ENCODE measurements around the gene AOC3.

DNA sequence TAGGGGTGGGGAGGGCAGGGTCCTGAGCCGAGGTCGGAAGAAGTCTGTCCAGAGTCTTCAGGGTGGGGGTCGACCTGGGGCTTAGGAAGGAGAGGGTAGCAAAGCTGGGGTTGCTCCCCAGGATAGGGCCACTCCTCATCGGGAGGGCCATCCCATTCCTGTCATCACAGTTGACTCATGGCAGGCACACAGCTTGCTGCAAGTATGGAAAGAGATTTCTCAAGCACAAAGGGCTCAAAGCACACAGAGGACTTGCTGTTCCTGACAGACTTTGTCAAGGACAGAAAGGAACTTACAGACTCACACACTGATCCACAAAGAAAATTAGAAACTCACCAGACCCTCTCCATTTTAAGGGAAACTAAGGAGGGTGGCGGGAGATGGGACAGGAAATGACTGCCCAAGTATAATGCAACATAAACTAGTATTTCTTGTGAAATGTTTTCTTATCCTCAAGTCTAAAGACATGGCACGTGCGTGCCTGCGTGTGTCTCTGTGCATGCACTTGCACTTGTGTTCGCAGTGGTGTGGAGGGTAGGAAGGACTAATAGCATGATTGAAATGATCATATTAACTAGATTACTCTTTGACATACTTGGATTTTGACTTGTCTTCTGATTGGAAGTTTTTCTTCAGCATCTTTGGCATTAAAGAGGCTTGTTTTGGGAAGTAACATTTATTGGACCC is 4.3 kb upstream of the AOC3 start:
- no peak for TF ChIP-seq EZH2 (IDR thresholded peaks at IDR 0.05; ENCODE audit: low read length)
- TF ChIP-seq, protein P1, sequence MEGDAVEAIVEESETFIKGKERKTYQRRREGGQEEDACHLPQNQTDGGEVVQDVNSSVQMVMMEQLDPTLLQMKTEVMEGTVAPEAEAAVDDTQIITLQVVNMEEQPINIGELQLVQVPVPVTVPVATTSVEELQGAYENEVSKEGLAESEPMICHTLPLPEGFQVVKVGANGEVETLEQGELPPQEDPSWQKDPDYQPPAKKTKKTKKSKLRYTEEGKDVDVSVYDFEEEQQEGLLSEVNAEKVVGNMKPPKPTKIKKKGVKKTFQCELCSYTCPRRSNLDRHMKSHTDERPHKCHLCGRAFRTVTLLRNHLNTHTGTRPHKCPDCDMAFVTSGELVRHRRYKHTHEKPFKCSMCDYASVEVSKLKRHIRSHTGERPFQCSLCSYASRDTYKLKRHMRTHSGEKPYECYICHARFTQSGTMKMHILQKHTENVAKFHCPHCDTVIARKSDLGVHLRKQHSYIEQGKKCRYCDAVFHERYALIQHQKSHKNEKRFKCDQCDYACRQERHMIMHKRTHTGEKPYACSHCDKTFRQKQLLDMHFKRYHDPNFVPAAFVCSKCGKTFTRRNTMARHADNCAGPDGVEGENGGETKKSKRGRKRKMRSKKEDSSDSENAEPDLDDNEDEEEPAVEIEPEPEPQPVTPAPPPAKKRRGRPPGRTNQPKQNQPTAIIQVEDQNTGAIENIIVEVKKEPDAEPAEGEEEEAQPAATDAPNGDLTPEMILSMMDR (optimal IDR thresholded peaks at IDR 0.05 in 1 of 3, IDR thresholded peaks at IDR 0.05 in 1 of 3, conservative IDR thresholded peaks at IDR 0.05 in 1 of 3; ENCODE audit: extremely low read depth in 1 of 3, insufficient read depth in 2 of 3, low read length in 3 of 3), result no peak

Data from keratinocyte (primary cell).